Gastrocnemius medialis (tissue), 4 donors: ENCODE data around the gene PPP2R2C.

ENCODE experiments used
- CTCF ChIP-seq, 5 experiments: fragments of 450-650 bp in 3 of 5; fragments of 200-600 bp in 2 of 5; sonication (generic) in 2 of 5; IDR thresholded peaks in 4 of 5; conservative IDR thresholded peaks in 1 of 5; 1 replicate in 4 of 5; 2 replicates in 1 of 5; pipeline ENCODE4 v1.5.1; 2016 to 2019; ENCODE audit warnings: antibody characterized with exemption in 5 of 5, mild to moderate bottlenecking in 3 of 5, moderate library complexity in 3 of 5
- POLR2A ChIP-seq, 2 donors: fragments of 450-650 bp; IDR thresholded peaks; one replicate each; pipeline ENCODE4 v1.6.1; 2017; ENCODE audit warnings: antibody characterized with exemption in 2 of 2, mild to moderate bottlenecking in 2 of 2, moderate library complexity in 2 of 2

- TF ChIP-seq CTCF (IDR thresholded peaks at IDR 0.05 in 4 of 5, conservative IDR thresholded peaks at IDR 0.05 in 1 of 5) (no peak), POLR2A (IDR thresholded peaks at IDR 0.05) (no peak)
Measured at GRCh38 chr4:6423575-6423974, 48.8 kb downstream of the PPP2R2C start.
